Glutamatergic neuron (in vitro differentiated cells): ENCODE results near the gene ZCCHC3. TPM values are rescaled to one million over a fixed set of nuclear protein-coding genes. Genes with fewer than 3 reads are reported as not detected.
A peak's percentile ranks its signal among the peaks of the same experiment; 100 is the strongest.

ENCODE experiments used
- DNase-seq: peaks from one replicate; pipeline ENCODE4 v3.0.0; 2022
- H3K27ac Mint-ChIP-seq: one replicate; pipeline ENCODE4 v1.8.0; 2020; ENCODE audit warnings: mild to moderate bottlenecking, mixed read lengths, inconsistent platforms; ENCODE audit not compliant: unreplicated experiment
- H3K27me3 Mint-ChIP-seq: one replicate; pipeline ENCODE4 v1.8.0; 2020; ENCODE audit warnings: mild to moderate bottlenecking, moderate library complexity, mixed read lengths, inconsistent platforms; ENCODE audit not compliant: unreplicated experiment
- H3K36me3 Mint-ChIP-seq: one replicate; pipeline ENCODE4 v1.8.0; 2020; ENCODE audit warnings: mild to moderate bottlenecking, mixed read lengths, inconsistent platforms; ENCODE audit not compliant: unreplicated experiment
- H3K4me1 Mint-ChIP-seq: one replicate; pipeline ENCODE4 v1.8.0; 2020; ENCODE audit warnings: mild to moderate bottlenecking, low read depth, mixed read lengths, inconsistent platforms; ENCODE audit not compliant: unreplicated experiment
- H3K4me3 Mint-ChIP-seq: one replicate; pipeline ENCODE4 v1.8.0; 2020; ENCODE audit warnings: mild to moderate bottlenecking, mixed read lengths, inconsistent platforms; ENCODE audit not compliant: unreplicated experiment
- H3K9me3 Mint-ChIP-seq: one replicate; pipeline ENCODE4 v1.8.0; 2020; ENCODE audit warnings: mild to moderate bottlenecking, moderate library complexity, mixed read lengths, inconsistent platforms; ENCODE audit not compliant: unreplicated experiment
- total RNA-seq: library from RNA; stranded (reverse); fragmentation: NEBNext Ultra II Directional; extraction: Animal tissue kit (Norgen Biotek cat#: 25700); gene quantifications from one replicate; pipeline ENCODE4 v1.2.1, GENCODE V29; 2021; ENCODE audit not compliant: unreplicated experiment
- TF ChIP-seq, protein P1 (sequence below): fragments of 200-600 bp; sonication (generic); IDR thresholded peaks from one replicate; pipeline ENCODE4 v1.5.0; 2021; ENCODE audit not compliant: partially characterized antibody, unreplicated experiment

ZCCHC3 gene
- total RNA-seq, 1 donor from 2014 or later, result 15.3 TPM

DNA sequence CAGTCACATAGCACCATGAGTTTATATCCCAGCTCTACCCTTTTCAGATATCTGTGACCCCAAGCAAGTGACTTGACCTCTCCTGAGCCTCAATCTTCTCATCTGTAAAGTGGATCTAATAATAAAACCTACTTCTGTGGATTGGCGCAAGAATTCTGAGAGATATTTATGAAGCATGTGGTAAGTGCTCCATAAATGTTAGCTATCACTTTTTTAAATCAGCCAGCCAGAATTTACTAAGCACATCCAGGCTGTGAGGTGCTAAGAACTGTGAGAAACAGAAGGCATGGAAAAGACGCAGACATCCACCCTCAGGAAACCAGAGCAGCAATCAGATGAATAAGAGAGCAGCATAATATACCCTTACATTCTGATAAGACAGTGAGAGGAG lies 7.7 kb upstream of the ZCCHC3 start:
- H3K9me3 Mint-ChIP-seq, result peaks cover 3% of the 10 kb centered on the region
- H3K27ac Mint-ChIP-seq, result peak overlapping the region; percentile 85
- no peaks in the 10 kb centered on the region for H3K27me3 Mint-ChIP-seq

DNA sequence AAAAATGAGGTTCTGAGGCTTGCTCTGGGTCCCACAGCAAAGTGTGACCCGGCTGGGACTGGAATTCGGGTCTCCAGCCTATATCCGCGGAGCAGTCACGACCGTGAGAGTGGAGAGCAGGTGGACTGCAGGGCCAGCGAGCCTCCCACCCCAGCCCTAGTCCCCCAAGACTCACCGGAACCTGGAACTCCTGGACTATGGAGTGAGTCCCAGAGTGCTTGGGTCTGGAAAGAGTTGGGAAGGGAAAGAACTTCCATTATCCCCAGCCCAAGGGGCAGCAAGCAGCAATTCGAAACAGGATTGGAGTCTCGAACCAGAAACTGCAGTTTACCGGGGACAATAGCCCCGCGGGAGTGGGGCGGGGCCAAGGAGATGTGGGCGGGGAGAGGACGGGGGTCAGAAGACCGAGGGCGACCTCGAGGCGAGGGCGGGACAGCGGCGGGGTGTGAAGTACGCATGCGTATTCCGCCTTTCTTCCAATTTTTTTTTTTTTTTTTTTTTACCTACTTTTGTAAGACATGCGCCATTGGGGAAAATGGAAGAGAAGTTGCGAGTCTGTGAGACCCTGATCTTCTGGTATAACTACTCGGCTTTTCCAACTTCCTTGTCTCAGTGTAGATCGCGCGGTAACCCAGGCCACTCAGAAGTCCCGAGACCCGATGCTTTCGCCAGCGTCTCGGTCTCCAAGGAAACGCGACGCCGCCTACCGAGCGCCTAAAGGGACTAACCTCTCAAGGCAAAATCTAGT lies 7.1 kb upstream of the ZCCHC3 start, which contains the start of gene C20orf96:
Gene C20orf96, minus strand, starts transcription at position 667 of the 748 bp plus-strand sequence. Its CDS starts 140 bp downstream, at position 527.
- H3K27me3 Mint-ChIP-seq, result peaks cover 2% of the 10 kb centered on the region
- TF ChIP-seq, protein P1, sequence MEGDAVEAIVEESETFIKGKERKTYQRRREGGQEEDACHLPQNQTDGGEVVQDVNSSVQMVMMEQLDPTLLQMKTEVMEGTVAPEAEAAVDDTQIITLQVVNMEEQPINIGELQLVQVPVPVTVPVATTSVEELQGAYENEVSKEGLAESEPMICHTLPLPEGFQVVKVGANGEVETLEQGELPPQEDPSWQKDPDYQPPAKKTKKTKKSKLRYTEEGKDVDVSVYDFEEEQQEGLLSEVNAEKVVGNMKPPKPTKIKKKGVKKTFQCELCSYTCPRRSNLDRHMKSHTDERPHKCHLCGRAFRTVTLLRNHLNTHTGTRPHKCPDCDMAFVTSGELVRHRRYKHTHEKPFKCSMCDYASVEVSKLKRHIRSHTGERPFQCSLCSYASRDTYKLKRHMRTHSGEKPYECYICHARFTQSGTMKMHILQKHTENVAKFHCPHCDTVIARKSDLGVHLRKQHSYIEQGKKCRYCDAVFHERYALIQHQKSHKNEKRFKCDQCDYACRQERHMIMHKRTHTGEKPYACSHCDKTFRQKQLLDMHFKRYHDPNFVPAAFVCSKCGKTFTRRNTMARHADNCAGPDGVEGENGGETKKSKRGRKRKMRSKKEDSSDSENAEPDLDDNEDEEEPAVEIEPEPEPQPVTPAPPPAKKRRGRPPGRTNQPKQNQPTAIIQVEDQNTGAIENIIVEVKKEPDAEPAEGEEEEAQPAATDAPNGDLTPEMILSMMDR, result peak; percentile 39
- H3K27ac Mint-ChIP-seq, result peak within 1 kb of the TSS; percentile 85
- H3K4me1 Mint-ChIP-seq, result peaks cover 5% of the 10 kb centered on the region
- DNase-seq, result peak; percentile 96
- H3K4me3 Mint-ChIP-seq, result no peak within 1 kb of the TSS
- peaks cover 3% of the 10 kb centered on the region for H3K9me3 Mint-ChIP-seq
- no peaks in the 10 kb centered on the region for H3K36me3 Mint-ChIP-seq

More for the DNA sequence above, 7.7 kb upstream of the ZCCHC3 start:
- TF ChIP-seq, protein P1, result no peak
- Mint-ChIP-seq H3K4me1 (peaks cover 5% of the 10 kb centered on the region), H3K4me3 (no peak overlapping the region), H3K36me3 (no peaks in the 10 kb centered on the region)
- no peak for DNase-seq

DNA sequence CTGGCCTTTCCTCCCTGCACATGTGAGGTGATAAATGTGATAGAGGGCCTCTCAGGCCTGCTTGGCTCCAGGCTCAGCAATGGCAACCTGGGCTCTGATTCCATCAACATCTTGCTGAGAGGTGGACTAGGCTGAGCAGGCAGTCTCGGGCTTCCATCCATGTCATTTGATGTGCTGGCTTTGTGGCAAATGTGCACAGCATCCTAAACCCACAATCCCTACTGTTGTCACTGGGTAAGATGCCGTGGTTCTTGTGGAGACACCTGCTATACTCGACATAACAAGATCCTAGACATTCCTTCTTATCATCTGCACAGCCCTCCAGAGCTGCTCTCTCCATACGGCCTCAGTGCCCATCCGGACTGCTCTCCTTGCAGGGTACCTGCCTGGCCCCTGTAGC lies 2.8 kb upstream of the ZCCHC3 start:
- Mint-ChIP-seq H3K36me3 (peaks cover 4% of the 10 kb centered on the region), H3K27me3 (peaks cover 12% of the 10 kb centered on the region), H3K4me3 (no peak overlapping the region), H3K27ac (no peak overlapping the region), H3K9me3 (peaks cover 15% of the 10 kb centered on the region), H3K4me1 (peaks cover 16% of the 10 kb centered on the region)
- TF ChIP-seq, protein P1, result no peak
- no peak for DNase-seq

DNA sequence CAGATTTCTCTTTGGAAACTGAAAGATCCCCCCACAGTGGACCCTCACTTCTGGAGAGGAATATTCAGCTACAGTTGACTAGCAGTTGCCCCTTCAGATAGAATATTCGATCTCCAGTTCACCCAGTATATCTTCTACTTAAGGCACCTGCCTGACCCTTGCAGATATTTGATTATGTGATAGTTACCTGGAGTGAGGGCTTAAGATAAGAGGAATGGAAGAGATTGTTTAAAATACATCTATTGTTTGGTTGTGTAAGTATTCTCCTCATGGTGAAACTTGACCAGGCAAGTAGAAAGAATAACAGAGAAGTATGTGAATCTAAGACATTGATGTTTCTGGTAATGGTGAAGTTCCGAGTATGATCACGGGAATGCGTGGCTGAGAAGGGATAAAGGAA lies 1.6 kb upstream of the ZCCHC3 start:
- peaks cover 23% of the 10 kb centered on the region for H3K4me1 Mint-ChIP-seq
- H3K4me3 Mint-ChIP-seq, result peak overlapping the region; percentile 81
- TF ChIP-seq, protein P1, result no peak
- peaks cover 12% of the 10 kb centered on the region for H3K27me3 Mint-ChIP-seq
- peaks cover 4% of the 10 kb centered on the region for H3K36me3 Mint-ChIP-seq
- peaks cover 13% of the 10 kb centered on the region for H3K9me3 Mint-ChIP-seq
- peak overlapping the region; percentile 77 for H3K27ac Mint-ChIP-seq
- DNase-seq, result no peak
